Osteoblast (primary cell): Measurements from ENCODE around the gene SCGB1C1. TPM values are rescaled to one million over a fixed set of nuclear protein-coding genes. Genes with fewer than 3 reads are reported as not detected.
"Not testable (repeated sequence)": the region's sequence is repeated elsewhere in the genome, so short reads cannot be mapped to it uniquely, and the experiment has no call there.

Experiments used
- DNase-seq: peaks from one replicate; pipeline ENCODE4 v3.0.0; 2011; ENCODE audit warnings: low spot score, mixed read lengths; ENCODE audit not compliant: insufficient read length; ENCODE audit errors: missing footprints
- H2AFZ ChIP-seq: 2 replicates; pipeline ENCODE4 v1.6.0; 2011; ENCODE audit warnings: mild to moderate bottlenecking, low read length
- H3K27ac ChIP-seq: 2 replicates; pipeline ENCODE4 v1.5.1; 2011; ENCODE audit warnings: mild to moderate bottlenecking, low read depth, low read length, moderate library complexity
- H3K27me3 ChIP-seq: 2 replicates; pipeline ENCODE4 v1.6.0; 2012; ENCODE audit warnings: mild to moderate bottlenecking, control low read depth, inconsistent platforms, low read length, moderate library complexity; ENCODE audit not compliant: insufficient read depth
- H3K36me3 ChIP-seq: 2 replicates; pipeline ENCODE4 v1.5.1; 2011; ENCODE audit warnings: mild to moderate bottlenecking, low read length, control low read depth, moderate library complexity; ENCODE audit not compliant: insufficient read depth
- H3K4me1 ChIP-seq: 2 replicates; pipeline ENCODE4 v1.5.1; 2011; ENCODE audit warnings: mild to moderate bottlenecking, low read length, control low read depth, moderate library complexity; ENCODE audit not compliant: insufficient read depth
- H3K4me2 ChIP-seq: 2 replicates; pipeline ENCODE4 v1.6.0; 2011; ENCODE audit warnings: mild to moderate bottlenecking, low read length; ENCODE audit not compliant: insufficient read depth
- H3K4me3 ChIP-seq: fragments of 200-600 bp; sonication (generic); 3 replicates; pipeline ENCODE4 v1.5.1; 2012; ENCODE audit warnings: mild to moderate bottlenecking, low read length, inconsistent platforms; ENCODE audit not compliant: insufficient read depth
- H3K79me2 ChIP-seq: 2 replicates; pipeline ENCODE4 v1.6.0; 2012; ENCODE audit warnings: mild to moderate bottlenecking, low read length, control low read depth, inconsistent platforms; ENCODE audit not compliant: insufficient read depth
- H3K9me3 ChIP-seq: 2 replicates; pipeline ENCODE4 v1.5.1; 2011; ENCODE audit warnings: low read depth, low read length, control low read depth
- H4K20me1 ChIP-seq: 2 replicates; pipeline ENCODE4 v1.6.0; 2012; ENCODE audit warnings: mild to moderate bottlenecking, low read length, control low read depth; ENCODE audit not compliant: insufficient read depth
- CTCF ChIP-seq: IDR thresholded peaks from 2 replicates; pipeline ENCODE4 v1.5.1; 2011; ENCODE audit warnings: mild to moderate bottlenecking, low read depth, low read length, moderate library complexity; ENCODE audit errors: extremely low read depth
- total RNA-seq: library from RNA; depleted of rRNA; stranded (reverse); fragments of >200 nt; gene quantifications from 2 replicates; pipeline ENCODE4 v1.2.3, GENCODE V29; 2012

SCGB1C1 gene
- total RNA-seq, result not detected in 2 replicates

GRCh38 chr11:192674-193128 is at the start of gene SCGB1C1:
Gene SCGB1C1 (plus strand): TSS chr11:193078. CDS start chr11:193100, 22 bp downstream.
- not testable (repeated sequence) for DNase-seq, H3K4me2 ChIP-seq, H3K27me3 ChIP-seq, H3K27ac ChIP-seq, H3K36me3 ChIP-seq, H3K4me3 ChIP-seq, H3K79me2 ChIP-seq, H4K20me1 ChIP-seq, H3K4me1 ChIP-seq, H2AFZ ChIP-seq, H3K9me3 ChIP-seq

GRCh38 chr11:180242-180641 is 12.6 kb upstream of the SCGB1C1 start:
- not testable (repeated sequence) for H3K27me3 ChIP-seq, H2AFZ ChIP-seq, H3K27ac ChIP-seq, H4K20me1 ChIP-seq, DNase-seq, H3K9me3 ChIP-seq, H3K4me1 ChIP-seq, H3K4me3 ChIP-seq, H3K36me3 ChIP-seq, H3K79me2 ChIP-seq, H3K4me2 ChIP-seq

- not testable (repeated sequence) for H4K20me1 ChIP-seq, H3K4me1 ChIP-seq, H3K36me3 ChIP-seq, H3K27ac ChIP-seq, H3K4me2 ChIP-seq, H3K9me3 ChIP-seq, H3K27me3 ChIP-seq, DNase-seq, H3K4me3 ChIP-seq, H3K79me2 ChIP-seq, H2AFZ ChIP-seq
Observed at GRCh38 chr11:189200-189783, 3.6 kb upstream of the SCGB1C1 start.

- not testable (repeated sequence) for H3K4me1 ChIP-seq, H2AFZ ChIP-seq, H3K36me3 ChIP-seq, H3K27me3 ChIP-seq, H3K79me2 ChIP-seq, H3K27ac ChIP-seq, H3K4me2 ChIP-seq, H3K9me3 ChIP-seq, DNase-seq, H3K4me3 ChIP-seq, H4K20me1 ChIP-seq
Observed at GRCh38 chr11:189843-190311, 3.0 kb upstream of the SCGB1C1 start.

GRCh38 chr11:190546-190945 is 2.3 kb upstream of the SCGB1C1 start:
- H2AFZ ChIP-seq, H3K4me3 ChIP-seq, H3K9me3 ChIP-seq, H3K36me3 ChIP-seq, H3K27ac ChIP-seq, H4K20me1 ChIP-seq, H3K4me1 ChIP-seq, H3K27me3 ChIP-seq, H3K4me2 ChIP-seq, H3K79me2 ChIP-seq, DNase-seq: not testable (repeated sequence)

- not testable (repeated sequence) for H3K4me1 ChIP-seq, H3K4me2 ChIP-seq
- TF ChIP-seq CTCF, result peak; percentile 26
Observed at GRCh38 chr11:191490-192478, 1.1 kb upstream of the SCGB1C1 start.

GRCh38 chr11:193481-193880 is 603 bp downstream of the SCGB1C1 start:
- H4K20me1 ChIP-seq, H3K9me3 ChIP-seq, H3K27me3 ChIP-seq, DNase-seq, H3K27ac ChIP-seq, H3K79me2 ChIP-seq, H3K4me3 ChIP-seq, H3K4me2 ChIP-seq, H3K36me3 ChIP-seq, H3K4me1 ChIP-seq, H2AFZ ChIP-seq: not testable (repeated sequence)

More at GRCh38 chr11:191490-192478, 1.1 kb upstream of the SCGB1C1 start:
- not testable (repeated sequence) for H3K36me3 ChIP-seq, H3K27me3 ChIP-seq, H3K9me3 ChIP-seq, H3K27ac ChIP-seq, H4K20me1 ChIP-seq, H2AFZ ChIP-seq, DNase-seq, H3K79me2 ChIP-seq, H3K4me3 ChIP-seq
